Brain microvascular endothelial cell (primary cell): ENCODE data around the gene LRP5.

Experiments used
- DNase-seq: peaks from one replicate; pipeline ENCODE4 v3.0.0-alpha.2; 2020
- H3K27ac ChIP-seq: fragments of 250-450 bp; sonication (Bioruptor Pico); 2 replicates; pipeline ENCODE4 v1.5.1; 2020; ENCODE audit warnings: mild to moderate bottlenecking, moderate library complexity
- H3K27me3 ChIP-seq: fragments of 250-450 bp; sonication (Bioruptor Pico); replicated peaks from 2 replicates; pipeline ENCODE4 v1.5.1; 2020; ENCODE audit warnings: mild to moderate bottlenecking
- H3K36me3 ChIP-seq: fragments of 250-450 bp; sonication (Bioruptor Pico); replicated peaks from 2 replicates; pipeline ENCODE4 v1.5.1; 2020; ENCODE audit warnings: mild to moderate bottlenecking
- H3K4me3 ChIP-seq: 2 replicates; pipeline ENCODE4 v1.5.1; 2011; ENCODE audit warnings: low read depth, mild to moderate bottlenecking, control low read depth, low read length, moderate library complexity
- in situ Hi-C: cut with HindIII; loops from 2 replicates; pipeline ENCODE4 v1.10.0; 2017; ENCODE audit warnings: low sequenced_read_pairs, low pct_ligation_motif_present
- TF ChIP-seq, protein P1 (sequence below): IDR thresholded peaks from 2 replicates; pipeline ENCODE4 v1.5.1; 2011; ENCODE audit warnings: low read depth, mild to moderate bottlenecking, moderate library complexity, low read length, control low read depth, inconsistent platforms; ENCODE audit errors: missing control alignments

The LRP5 gene

DNA sequence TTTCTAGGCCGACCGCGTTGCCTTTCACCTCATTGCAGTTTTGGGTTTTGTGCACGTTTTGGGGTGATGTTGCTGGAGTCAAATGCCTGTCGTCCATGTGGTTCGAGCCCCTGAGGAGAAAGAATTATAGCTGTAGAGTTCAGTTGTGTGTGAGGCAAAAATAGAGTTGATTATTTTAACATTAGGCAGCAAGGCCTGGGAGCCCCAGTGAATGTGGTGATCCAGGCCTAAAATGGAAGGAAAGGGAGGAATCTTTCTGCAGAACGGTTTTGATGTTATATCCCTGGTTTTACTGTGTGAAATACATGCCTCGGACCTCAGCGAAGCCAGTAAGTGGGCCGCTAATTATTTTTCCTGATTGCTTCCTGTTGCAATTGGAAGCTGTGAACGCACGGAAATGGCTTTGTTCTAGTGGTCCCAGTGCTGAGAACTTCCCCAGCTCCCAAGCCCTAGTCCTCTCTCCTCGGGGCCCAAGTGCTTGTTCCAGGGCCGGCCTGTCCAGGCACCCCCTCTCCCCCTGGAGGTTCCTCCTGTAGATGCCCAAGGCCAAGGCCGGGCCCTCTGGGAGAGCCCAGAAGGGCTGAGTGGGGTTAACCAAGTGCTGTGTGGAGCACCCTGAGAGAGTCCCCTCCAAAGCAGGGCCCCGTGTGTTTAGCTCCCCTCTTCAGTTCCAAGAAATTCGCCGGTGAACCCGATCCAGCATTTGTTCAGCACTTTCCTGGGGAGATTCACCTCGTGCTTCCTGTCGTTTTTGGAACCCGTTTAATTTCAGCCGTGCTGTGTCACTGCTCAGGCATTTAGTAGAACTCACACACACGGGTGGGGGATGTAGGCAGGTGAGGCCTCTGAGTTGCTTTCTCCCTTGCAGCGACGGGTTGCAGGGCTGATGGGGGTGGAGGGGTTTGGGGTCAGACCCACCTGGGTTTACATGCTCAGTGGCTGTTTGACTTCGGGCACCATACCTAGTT lies 2.1 kb downstream of the LRP5 start:
- TF ChIP-seq, protein P1, sequence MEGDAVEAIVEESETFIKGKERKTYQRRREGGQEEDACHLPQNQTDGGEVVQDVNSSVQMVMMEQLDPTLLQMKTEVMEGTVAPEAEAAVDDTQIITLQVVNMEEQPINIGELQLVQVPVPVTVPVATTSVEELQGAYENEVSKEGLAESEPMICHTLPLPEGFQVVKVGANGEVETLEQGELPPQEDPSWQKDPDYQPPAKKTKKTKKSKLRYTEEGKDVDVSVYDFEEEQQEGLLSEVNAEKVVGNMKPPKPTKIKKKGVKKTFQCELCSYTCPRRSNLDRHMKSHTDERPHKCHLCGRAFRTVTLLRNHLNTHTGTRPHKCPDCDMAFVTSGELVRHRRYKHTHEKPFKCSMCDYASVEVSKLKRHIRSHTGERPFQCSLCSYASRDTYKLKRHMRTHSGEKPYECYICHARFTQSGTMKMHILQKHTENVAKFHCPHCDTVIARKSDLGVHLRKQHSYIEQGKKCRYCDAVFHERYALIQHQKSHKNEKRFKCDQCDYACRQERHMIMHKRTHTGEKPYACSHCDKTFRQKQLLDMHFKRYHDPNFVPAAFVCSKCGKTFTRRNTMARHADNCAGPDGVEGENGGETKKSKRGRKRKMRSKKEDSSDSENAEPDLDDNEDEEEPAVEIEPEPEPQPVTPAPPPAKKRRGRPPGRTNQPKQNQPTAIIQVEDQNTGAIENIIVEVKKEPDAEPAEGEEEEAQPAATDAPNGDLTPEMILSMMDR, result no peak
- Histone ChIP-seq H3K27me3 (no peaks in the 10 kb centered on the region), H3K4me3 (peak overlapping the region; percentile 61), H3K27ac (peak overlapping the region; percentile 64), H3K36me3 (no peaks in the 10 kb centered on the region)
- in situ Hi-C loops, result no loop called here
- DNase-seq, result peak; percentile 21

DNA sequence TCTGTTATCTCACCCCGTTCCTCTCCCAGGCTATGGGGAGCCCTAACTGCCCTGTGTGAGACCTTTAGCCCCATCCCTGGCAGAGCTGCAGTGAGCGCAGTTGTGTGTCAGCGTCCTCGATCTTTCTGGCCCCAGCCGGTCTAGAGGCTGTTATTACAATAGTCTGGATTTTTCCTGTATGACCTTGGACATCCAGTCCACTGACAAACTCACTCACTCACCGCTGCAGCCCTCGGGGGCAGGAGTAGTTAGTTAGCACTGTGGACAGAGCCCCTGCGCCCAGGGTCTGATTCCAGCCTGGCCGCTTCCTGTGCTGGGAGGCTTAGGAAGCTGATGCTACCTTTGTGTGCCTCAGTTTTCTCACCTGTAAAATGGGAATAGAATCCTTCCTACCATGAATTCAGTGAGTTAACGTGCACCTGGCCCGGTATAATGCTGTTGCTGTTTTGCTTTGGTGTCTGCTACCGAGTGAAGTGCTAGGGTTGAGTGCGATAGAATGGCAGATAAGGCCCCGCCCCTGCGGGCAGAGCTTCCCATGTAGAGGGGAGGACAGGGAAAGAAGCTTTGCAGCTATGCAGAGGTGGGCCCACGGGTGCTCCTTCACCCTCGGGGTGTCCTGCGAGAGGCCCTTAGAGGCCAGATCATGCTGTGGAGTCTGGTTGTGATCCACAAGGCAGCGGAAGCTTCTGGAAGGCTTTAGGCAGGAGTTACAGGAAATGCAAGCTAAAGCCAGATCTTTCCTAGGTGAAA lies 3.0 kb downstream of the LRP5 start:
- Histone ChIP-seq H3K4me3 (peak overlapping the region; percentile 5), H3K27ac (peak overlapping the region; percentile 64), H3K27me3 (no peaks in the 10 kb centered on the region), H3K36me3 (no peaks in the 10 kb centered on the region)
- in situ Hi-C loops, result no loop called here
- TF ChIP-seq, protein P1, result no peak
- DNase-seq, result peak; percentile 14

DNA sequence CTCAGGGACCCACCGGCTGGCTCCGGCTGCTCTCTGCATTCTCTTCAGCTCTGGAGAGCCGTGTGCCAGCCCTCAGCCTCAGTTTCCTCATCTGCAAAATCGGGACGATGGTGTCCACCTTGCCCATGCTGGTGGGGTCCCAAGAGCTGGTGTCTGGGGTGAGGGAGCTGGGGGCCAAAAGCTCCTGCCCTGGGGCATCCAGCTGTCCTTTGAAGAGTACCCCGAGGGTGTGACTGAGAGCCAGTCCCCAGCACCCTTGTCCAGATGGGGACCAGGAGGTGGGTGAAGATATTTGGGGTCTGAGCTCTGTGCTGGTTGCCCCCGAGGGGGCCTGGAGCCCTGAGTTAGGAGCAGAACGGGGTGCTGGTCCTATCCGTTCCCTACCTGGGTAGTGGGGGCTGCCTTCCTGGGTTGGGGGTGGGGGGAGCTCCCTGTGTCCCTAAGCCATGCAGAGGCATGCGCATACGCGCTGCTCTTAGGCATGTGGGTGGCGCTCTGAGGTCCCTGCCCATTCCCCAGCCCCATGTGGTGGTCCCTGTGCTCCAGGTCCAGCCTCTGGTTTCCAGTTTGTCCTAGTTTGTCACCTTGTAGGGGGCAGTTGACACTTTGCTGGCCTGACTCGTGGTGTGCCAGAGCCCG lies 4.9 kb downstream of the LRP5 start:
- Histone ChIP-seq H3K27ac (no peak overlapping the region), H3K27me3 (no peaks in the 10 kb centered on the region), H3K36me3 (no peaks in the 10 kb centered on the region), H3K4me3 (no peak overlapping the region)
- no peak for DNase-seq
- TF ChIP-seq, protein P1, result no peak
- in situ Hi-C loops, result no loop called here

DNA sequence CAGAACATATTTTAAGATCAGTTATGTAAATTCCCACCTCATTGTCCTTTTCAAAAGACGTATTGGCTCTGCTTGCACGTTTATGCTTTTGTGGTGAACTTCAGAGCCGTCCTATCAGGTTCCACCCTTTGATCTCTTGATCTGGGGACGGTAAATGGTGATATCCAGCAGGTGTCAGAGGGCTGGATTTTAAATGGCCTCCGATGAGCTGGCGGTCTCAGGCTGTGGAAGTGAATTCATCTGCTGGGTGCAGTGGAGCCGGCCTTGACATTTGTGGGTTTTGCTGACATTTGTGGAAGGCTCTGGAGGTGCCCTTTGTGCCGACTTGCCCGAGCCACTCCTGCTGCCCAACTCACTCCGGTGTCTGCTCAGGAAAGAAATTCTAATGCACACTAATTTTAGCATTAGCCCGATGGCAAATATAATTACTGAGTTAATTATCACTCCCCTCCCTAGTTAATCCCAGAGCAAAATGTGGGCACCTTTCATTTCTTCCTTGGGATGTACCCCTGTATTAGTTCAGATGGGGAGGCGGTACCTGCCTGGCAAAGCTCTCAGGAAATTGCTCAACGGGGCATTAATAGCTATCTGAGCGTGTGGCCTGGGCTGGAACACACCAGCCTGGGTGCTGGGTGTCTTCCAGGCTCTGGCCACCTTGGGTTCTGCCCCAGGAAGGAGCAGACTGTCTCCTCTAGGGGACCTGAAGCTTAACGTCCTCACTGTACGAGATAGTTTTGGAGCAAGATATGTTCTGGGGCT lies 9.1 kb downstream of the LRP5 start:
- TF ChIP-seq, protein P1, result no peak
- no peak overlapping the region for H3K27ac ChIP-seq
- no peaks in the 10 kb centered on the region for H3K27me3 ChIP-seq
- DNase-seq, result no peak
- H3K4me3 ChIP-seq, result no peak overlapping the region
- no peaks in the 10 kb centered on the region for H3K36me3 ChIP-seq
- in situ Hi-C loops, result no loop called here

DNA sequence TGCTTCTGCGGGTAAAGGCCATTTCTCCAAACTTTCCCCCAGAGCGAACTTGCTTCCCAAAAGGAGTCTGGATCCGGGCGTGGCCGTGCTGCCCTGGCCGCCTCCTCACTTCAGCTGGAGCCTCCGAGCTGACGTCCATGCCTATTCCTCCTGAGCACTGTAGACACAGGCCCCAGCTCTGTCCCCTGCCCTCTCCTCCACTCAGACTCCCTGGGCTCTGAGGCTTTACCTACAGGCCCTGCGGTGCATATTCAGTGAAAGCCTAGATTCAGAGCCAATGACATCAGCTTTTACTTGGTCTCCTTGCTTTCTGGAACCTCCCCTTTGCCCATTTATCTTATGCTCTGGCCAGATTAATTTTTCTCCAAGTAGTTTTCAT lies 9.7 kb downstream of the LRP5 start:
- Histone ChIP-seq H3K27ac (no peak overlapping the region), H3K36me3 (no peaks in the 10 kb centered on the region), H3K27me3 (no peaks in the 10 kb centered on the region), H3K4me3 (no peak overlapping the region)
- TF ChIP-seq, protein P1, result no peak
- in situ Hi-C loops, result no loop called here
- DNase-seq, result no peak
